Stimulated activated CD8-positive, alpha-beta memory T cell treated with anti-CD3 and anti-CD28 coated beads, Interleukin-2, amount 100 ng/mL, for 1 hour (primary cell): ENCODE results near the gene RCOR2.
"Not testable (repeated sequence)": the region's sequence is repeated elsewhere in the genome, so short reads cannot be mapped to it uniquely, and the experiment has no call there.

Experiments used
- DNase-seq, 2 donors: peaks; one replicate each; pipeline ENCODE4 v3.0.0-alpha.2; 2020; ENCODE audit warnings: low read depth in 2 of 2

RCOR2 gene

GRCh38 chr11:63916837-63917691 lies at the start of gene RCOR2:
Gene RCOR2 (minus strand): TSS chr11:63917164. CDS start chr11:63916456, 708 bp downstream.
- DNase-seq = no peak

- no peak for DNase-seq
Measured at GRCh38 chr11:63966444-63966843, 49.5 kb upstream of the RCOR2 start.

GRCh38 chr11:63963895-63964294 lies 46.9 kb upstream of the RCOR2 start:
- not testable (repeated sequence) for DNase-seq

- DNase-seq = no peak
Measured at GRCh38 chr11:63961608-63962412, 44.8 kb upstream of the RCOR2 start.

- DNase-seq = no peak
Measured at GRCh38 chr11:63958008-63958407, 41.0 kb upstream of the RCOR2 start.

- no peak for DNase-seq
Measured at GRCh38 chr11:63952570-63952969, 35.6 kb upstream of the RCOR2 start.

GRCh38 chr11:63951779-63952536 lies 35.0 kb upstream of the RCOR2 start:
- no peak for DNase-seq

- DNase-seq = peak in 1 of 2 donors; percentile 21
Measured at GRCh38 chr11:63945477-63946163, 28.7 kb upstream of the RCOR2 start.

- DNase-seq = no peak
Measured at GRCh38 chr11:63944987-63945386, 28.0 kb upstream of the RCOR2 start.

GRCh38 chr11:63942803-63943202 lies 25.8 kb upstream of the RCOR2 start:
- DNase-seq = no peak

- no peak for DNase-seq
Measured at GRCh38 chr11:63941901-63942300, 24.9 kb upstream of the RCOR2 start.

GRCh38 chr11:63940786-63941185 lies 23.8 kb upstream of the RCOR2 start:
- DNase-seq = no peak

GRCh38 chr11:63939397-63939891 lies 22.5 kb upstream of the RCOR2 start:
- no peak for DNase-seq

- DNase-seq = peak; percentile 87
Measured at GRCh38 chr11:63938479-63939396, 21.8 kb upstream of the RCOR2 start, which contains the start of gene NAA40. Gene NAA40 (plus strand): TSS chr11:63939002. CDS start chr11:63939097, 95 bp downstream.

- no peak for DNase-seq
Measured at GRCh38 chr11:63937713-63938478, 20.9 kb upstream of the RCOR2 start.

- DNase-seq = no peak
Measured at GRCh38 chr11:63933459-63933858, 16.5 kb upstream of the RCOR2 start.

- DNase-seq = no peak
Measured at GRCh38 chr11:63931876-63932275, 14.9 kb upstream of the RCOR2 start.

GRCh38 chr11:63931045-63931444 lies 14.1 kb upstream of the RCOR2 start:
- no peak for DNase-seq

- no peak for DNase-seq
Measured at GRCh38 chr11:63929616-63930015, 12.7 kb upstream of the RCOR2 start.
